Epithelial cell of proximal tubule (primary cell): ENCODE data around the gene PIP4K2B. TPM values are rescaled to one million over a fixed set of nuclear protein-coding genes. Genes with fewer than 3 reads are reported as not detected.

Source experiments
- DNase-seq: peaks from one replicate; pipeline ENCODE4 v3.0.0-alpha.2; 2011; ENCODE audit warnings: low read depth
- H3K4me3 ChIP-seq: 2 replicates; pipeline ENCODE4 v1.5.1; 2011; ENCODE audit warnings: low read depth, mild to moderate bottlenecking, low read length
- total RNA-seq: library from RNA; depleted of rRNA; stranded (reverse); fragments of >200 nt; gene quantifications from 2 replicates; pipeline ENCODE4 v1.2.3, GENCODE V29; 2015
- TF ChIP-seq, protein P1 (sequence below): conservative IDR thresholded peaks from 2 replicates; pipeline ENCODE4 v1.5.1; 2012; ENCODE audit warnings: low read depth, mild to moderate bottlenecking, low read length

The PIP4K2B gene
- total RNA-seq, 1 donor from 2014 or later = 20.9 TPM

DNA sequence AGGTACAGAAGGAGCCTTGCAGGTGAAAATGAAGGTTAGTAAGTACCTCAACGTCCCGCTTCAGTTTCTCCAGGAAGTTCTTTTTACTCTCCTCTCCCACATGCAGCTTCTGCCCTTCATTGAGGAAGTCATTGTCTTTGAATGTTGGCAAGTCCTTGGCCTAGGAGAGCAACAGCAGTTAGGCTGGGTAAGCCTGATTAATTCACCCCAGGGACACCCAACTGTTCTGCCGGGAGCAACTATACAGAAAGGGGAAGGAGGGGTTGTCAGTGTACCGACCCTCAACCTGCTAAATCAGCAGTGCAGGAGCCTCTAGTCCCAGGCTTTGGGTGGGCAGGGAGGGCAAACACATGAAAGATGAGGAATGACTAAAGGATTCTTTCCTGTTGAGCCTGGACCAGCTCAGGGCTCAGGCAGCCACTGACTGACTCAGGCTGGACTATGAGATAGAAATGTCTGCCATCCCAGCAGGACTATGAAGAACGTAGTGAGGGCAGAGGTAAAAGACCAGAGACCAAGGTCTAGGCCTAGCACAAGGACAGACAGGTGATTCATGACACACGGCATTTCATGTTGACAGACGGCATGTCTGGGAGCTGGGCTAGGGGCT lies 21.6 kb downstream of the PIP4K2B start:
- DNase-seq = no peak
- TF ChIP-seq, protein P1, sequence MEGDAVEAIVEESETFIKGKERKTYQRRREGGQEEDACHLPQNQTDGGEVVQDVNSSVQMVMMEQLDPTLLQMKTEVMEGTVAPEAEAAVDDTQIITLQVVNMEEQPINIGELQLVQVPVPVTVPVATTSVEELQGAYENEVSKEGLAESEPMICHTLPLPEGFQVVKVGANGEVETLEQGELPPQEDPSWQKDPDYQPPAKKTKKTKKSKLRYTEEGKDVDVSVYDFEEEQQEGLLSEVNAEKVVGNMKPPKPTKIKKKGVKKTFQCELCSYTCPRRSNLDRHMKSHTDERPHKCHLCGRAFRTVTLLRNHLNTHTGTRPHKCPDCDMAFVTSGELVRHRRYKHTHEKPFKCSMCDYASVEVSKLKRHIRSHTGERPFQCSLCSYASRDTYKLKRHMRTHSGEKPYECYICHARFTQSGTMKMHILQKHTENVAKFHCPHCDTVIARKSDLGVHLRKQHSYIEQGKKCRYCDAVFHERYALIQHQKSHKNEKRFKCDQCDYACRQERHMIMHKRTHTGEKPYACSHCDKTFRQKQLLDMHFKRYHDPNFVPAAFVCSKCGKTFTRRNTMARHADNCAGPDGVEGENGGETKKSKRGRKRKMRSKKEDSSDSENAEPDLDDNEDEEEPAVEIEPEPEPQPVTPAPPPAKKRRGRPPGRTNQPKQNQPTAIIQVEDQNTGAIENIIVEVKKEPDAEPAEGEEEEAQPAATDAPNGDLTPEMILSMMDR = no peak
- H3K4me3 ChIP-seq = no peak overlapping the region

DNA sequence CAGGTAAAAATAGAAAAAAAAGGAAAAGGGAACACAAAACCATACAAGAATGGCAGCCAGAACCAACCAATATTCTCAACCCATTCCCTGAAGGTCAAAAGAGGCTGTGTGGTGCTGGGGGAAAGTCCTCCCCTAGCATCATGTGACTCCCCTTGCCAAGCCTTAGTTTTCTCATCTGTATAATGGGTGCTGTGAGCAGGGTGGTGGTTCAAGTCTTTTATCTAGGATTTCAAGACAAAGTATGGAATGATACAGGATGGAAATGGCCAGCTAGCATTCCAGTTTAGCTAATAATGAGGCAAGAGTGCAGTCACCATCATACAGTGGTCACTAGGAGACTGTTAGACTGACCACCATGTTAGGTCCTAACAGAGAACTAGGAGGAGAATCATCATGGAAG lies 26.1 kb downstream of the PIP4K2B start:
- DNase-seq = no peak
- TF ChIP-seq, protein P1 = no peak
- H3K4me3 ChIP-seq = no peak overlapping the region

DNA sequence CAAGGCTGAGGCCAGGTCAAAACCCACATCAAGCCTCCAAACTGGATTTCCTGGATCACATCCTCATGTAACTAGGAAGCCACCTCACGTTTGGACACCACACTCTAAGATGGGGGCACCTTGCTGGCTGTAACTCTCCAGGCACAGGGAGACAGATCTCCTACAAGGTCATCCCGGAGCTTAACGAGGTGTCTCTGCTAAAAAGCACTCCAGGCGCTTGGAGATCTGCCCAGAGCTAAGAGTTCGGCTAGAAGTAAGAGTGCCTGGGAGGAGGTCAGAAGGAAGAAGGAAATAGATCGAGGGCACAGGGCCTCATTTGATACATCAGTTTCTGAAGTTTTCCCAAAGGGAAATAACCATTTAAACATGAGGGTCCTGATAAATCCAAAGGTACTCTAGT lies 30.9 kb downstream of the PIP4K2B start:
- TF ChIP-seq, protein P1 = no peak
- H3K4me3 ChIP-seq = no peak overlapping the region
- no peak for DNase-seq

DNA sequence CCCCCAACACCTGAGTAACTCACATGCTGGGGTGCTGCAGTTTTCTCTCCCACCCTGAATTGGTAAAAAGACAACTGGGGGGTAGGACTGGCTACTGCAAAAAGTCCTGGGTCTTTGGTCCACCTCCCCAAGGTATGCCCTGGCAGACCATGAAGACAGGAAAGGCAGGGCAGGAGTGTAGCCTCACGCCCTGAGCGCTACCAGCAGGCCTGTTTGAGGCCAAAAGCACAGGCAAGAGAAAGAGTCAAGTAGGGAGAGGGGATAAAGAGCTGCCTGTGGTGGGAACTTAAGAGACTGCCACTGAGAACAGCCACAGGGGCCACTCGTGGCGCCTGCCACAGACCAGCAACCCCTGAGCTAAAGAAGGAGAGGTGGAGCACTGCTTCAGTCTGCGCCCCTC lies 33.0 kb downstream of the PIP4K2B start:
- DNase-seq = no peak
- TF ChIP-seq, protein P1 = no peak
- H3K4me3 ChIP-seq = no peak overlapping the region

DNA sequence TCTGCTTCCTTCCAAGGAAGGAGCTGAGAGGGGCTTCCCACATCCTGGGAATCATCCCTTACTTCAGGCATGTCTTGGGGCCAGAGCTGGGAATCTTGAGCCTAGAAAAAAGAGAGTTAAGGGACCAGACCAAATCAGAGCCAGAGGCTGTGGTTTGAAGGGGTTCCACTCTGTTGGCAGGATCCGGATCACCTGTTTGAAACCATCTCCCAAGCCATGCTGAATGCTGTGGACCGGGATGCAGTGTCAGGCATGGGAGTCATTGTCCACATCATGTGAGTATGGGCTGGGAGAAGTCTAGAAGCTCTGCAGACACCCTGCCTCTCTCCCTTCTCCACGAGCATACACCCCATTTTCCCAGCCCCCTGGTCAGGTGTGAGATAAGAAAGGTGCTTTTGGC lies 37.1 kb downstream of the PIP4K2B start:
- no peak for DNase-seq
- TF ChIP-seq, protein P1 = no peak
- no peak overlapping the region for H3K4me3 ChIP-seq

DNA sequence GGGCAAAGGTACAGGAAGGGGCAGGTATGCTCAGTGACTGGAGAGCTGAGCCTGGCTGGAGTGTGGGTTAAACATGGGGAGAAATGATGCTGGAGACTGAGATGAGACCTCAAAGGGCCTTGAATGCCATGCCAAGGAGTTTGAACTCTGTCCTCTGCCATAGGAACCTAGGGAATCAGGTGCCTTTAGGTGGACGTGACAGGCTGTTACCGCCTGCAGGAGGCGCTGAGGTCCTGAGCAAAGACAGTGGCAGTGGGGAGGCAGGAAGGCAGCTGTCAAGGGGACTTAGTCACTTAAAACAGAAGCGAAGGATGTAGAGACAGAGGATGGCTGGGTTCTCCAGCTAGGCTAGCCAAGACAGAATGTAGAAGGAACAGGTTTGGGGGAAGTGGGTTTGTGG lies 37.7 kb downstream of the PIP4K2B start:
- H3K4me3 ChIP-seq = no peak overlapping the region
- DNase-seq = no peak
- TF ChIP-seq, protein P1 = peak; percentile 59

DNA sequence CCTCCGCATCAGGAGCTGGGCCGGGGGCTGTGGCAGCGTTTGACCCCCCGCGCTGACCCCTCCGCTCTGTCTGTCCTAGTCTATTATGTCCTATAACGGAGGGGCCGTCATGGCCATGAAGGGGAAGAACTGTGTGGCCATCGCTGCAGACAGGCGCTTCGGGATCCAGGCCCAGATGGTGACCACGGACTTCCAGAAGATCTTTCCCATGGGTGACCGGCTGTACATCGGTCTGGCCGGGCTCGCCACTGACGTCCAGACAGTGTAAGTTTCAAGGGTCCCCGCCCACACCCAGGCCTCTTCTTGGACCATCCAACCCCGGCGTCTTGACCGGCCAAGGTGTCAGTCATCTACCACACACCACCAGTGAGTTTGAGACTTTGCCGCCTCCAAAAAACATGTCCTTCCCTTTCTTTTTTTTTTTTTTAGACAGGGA lies 46.3 kb downstream of the PIP4K2B start:
- TF ChIP-seq, protein P1 = no peak
- DNase-seq = no peak
- H3K4me3 ChIP-seq = peak overlapping the region; percentile 99
